Uterus (tissue), 2 donors: Measurements from ENCODE around the gene DDX21.

Source experiments
- CTCF ChIP-seq, 4 experiments: fragments of 200-600 bp in 2 of 4; fragments of 450-650 bp in 2 of 4; sonication (generic) in 2 of 4; IDR thresholded peaks; one replicate each; pipeline ENCODE4 v1.5.1; 2016 to 2019; ENCODE audit warnings: antibody characterized with exemption in 4 of 4, mild to moderate bottlenecking in 2 of 4, moderate library complexity in 1 of 4
- POLR2A ChIP-seq, 2 donors: fragments of 450-650 bp; IDR thresholded peaks; one replicate each; pipeline ENCODE4 v1.6.1; 2016; ENCODE audit warnings: antibody characterized with exemption in 2 of 2, mild to moderate bottlenecking in 1 of 2, moderate library complexity in 1 of 2

- no peak for TF ChIP-seq CTCF (IDR thresholded peaks at IDR 0.05)
- TF ChIP-seq POLR2A (IDR thresholded peaks at IDR 0.05): no peak
Measured at GRCh38 chr10:68924593-68924992, 31.4 kb upstream of the DDX21 start.
